ENCODE data around the gene GJC1. TPM values are rescaled to one million over a fixed set of nuclear protein-coding genes. Genes with fewer than 3 reads are reported as not detected.

Gene GJC1
- total and polyA plus RNA-seq, 2 donors from 2014 or later = 1.8 to 6.5 TPM

- TF ChIP-seq, protein P1, sequence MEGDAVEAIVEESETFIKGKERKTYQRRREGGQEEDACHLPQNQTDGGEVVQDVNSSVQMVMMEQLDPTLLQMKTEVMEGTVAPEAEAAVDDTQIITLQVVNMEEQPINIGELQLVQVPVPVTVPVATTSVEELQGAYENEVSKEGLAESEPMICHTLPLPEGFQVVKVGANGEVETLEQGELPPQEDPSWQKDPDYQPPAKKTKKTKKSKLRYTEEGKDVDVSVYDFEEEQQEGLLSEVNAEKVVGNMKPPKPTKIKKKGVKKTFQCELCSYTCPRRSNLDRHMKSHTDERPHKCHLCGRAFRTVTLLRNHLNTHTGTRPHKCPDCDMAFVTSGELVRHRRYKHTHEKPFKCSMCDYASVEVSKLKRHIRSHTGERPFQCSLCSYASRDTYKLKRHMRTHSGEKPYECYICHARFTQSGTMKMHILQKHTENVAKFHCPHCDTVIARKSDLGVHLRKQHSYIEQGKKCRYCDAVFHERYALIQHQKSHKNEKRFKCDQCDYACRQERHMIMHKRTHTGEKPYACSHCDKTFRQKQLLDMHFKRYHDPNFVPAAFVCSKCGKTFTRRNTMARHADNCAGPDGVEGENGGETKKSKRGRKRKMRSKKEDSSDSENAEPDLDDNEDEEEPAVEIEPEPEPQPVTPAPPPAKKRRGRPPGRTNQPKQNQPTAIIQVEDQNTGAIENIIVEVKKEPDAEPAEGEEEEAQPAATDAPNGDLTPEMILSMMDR (IDR thresholded peaks at IDR 0.05; ENCODE audit: borderline replicate concordance, extremely low read depth, insufficient read depth) = no peak
- no peaks in the 10 kb centered on the region for H3K9me3 ChIP-seq (ENCODE audit: control insufficient read depth in 2 of 3, insufficient read depth in 1 of 3, low read length in 3 of 3)
- FAIRE-seq = no peak
- no peak overlapping the region for H3K27ac ChIP-seq (ENCODE audit: low read depth in 2 of 2, low read length in 2 of 2)
- no peaks in the 10 kb centered on the region for H3K27me3 ChIP-seq (ENCODE audit: control insufficient read depth, insufficient read depth, low read length)
- no peak overlapping the region for H3K9ac ChIP-seq (ENCODE audit: low read length in 3 of 3)
- H3K4me3 ChIP-seq (ENCODE audit: low read length in 3 of 3) = no peak overlapping the region
- no peaks in the 10 kb centered on the region for H3K4me1 ChIP-seq (ENCODE audit: control insufficient read depth in 2 of 3, insufficient read depth in 2 of 3, low read depth in 1 of 3, low read length in 3 of 3)
- H3K36me3 ChIP-seq (ENCODE audit: control insufficient read depth in 2 of 3, insufficient read depth in 3 of 3, low read length in 3 of 3) = no peaks in the 10 kb centered on the region
- intact Hi-C loops (cut with DNase I) = no loop called here
- DNase-seq = peak in 1 of 5 donors; percentile 65
Measured at GRCh38 chr17:44786551-44787081, 43.5 kb downstream of the GJC1 start.

DNA sequence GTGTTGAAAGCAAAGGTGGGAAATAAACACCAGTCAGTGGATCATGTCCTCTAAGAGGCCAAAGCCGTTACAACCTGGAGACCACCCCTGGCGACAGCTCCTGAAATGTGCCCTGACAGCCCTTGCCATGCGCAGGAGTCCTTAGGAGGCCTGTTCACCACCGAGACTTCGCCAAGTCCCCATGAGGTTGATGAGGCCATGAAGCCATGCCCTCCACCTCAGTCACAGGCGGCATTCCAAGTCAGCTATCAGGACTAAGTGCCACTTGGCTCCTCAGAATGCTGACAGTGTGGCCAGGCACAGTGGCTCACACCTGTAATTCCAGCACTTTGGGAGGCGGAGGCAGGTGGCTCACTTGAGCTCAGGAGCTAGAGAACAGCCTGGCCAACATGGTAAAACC lies 44.2 kb downstream of the GJC1 start:
- peak in 1 of 5 donors; percentile 33 for DNase-seq
- intact Hi-C loops (cut with DNase I) = no loop called here
- Histone ChIP-seq H3K27ac (ENCODE audit: low read depth in 2 of 2, low read length in 2 of 2) (no peak overlapping the region), H3K4me1 (ENCODE audit: control insufficient read depth in 2 of 3, insufficient read depth in 2 of 3, low read depth in 1 of 3, low read length in 3 of 3) (no peaks in the 10 kb centered on the region), H3K27me3 (ENCODE audit: control insufficient read depth, insufficient read depth, low read length) (no peaks in the 10 kb centered on the region), H3K9me3 (ENCODE audit: control insufficient read depth in 2 of 3, insufficient read depth in 1 of 3, low read length in 3 of 3) (no peaks in the 10 kb centered on the region), H3K36me3 (ENCODE audit: control insufficient read depth in 2 of 3, insufficient read depth in 3 of 3, low read length in 3 of 3) (no peaks in the 10 kb centered on the region), H3K4me3 (ENCODE audit: low read length in 3 of 3) (no peak overlapping the region), H3K9ac (ENCODE audit: low read length in 3 of 3) (no peak overlapping the region)
- TF ChIP-seq, protein P1 (IDR thresholded peaks at IDR 0.05; ENCODE audit: borderline replicate concordance, extremely low read depth, insufficient read depth) = no peak
- FAIRE-seq = no peak

DNA sequence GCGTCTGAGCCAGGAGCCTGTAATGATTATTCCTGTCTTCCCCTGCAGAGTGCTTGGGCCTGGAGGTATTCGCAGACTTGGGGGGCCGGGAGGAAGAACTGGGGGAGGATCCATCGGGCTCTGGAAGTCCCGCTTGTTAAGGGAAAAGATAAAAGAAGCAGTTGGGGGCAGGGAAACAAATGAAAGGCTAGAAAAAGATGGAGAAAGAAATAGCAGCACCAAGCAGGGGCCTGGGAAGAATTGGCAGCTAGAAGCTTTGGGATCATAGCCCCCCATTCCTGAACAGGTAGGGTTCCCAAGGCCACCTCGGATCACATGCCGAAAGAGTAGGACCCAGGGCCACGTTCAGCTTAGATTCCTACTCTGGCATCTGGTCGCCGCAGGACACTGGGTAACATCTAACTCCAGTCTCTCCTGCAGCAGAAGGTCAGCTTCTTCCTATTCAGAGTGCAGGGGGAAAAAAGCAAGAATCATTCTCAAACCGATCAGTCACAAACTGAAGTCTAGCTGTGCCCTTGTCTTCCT lies 47.7 kb downstream of the GJC1 start:
- H3K4me1 ChIP-seq (ENCODE audit: control insufficient read depth in 2 of 3, insufficient read depth in 2 of 3, low read depth in 1 of 3, low read length in 3 of 3) = peaks cover 0 to 8% (median 0%) of the 10 kb centered on the region in 3 donors
- H3K27ac ChIP-seq (ENCODE audit: low read depth in 2 of 2, low read length in 2 of 2) = peak overlapping the region in 1 of 2 donors; percentile 11
- H3K9ac ChIP-seq (ENCODE audit: low read length in 3 of 3) = no peak overlapping the region
- no peaks in the 10 kb centered on the region for H3K27me3 ChIP-seq (ENCODE audit: control insufficient read depth, insufficient read depth, low read length)
- H3K9me3 ChIP-seq (ENCODE audit: control insufficient read depth in 2 of 3, insufficient read depth in 1 of 3, low read length in 3 of 3) = no peaks in the 10 kb centered on the region
- no peaks in the 10 kb centered on the region for H3K36me3 ChIP-seq (ENCODE audit: control insufficient read depth in 2 of 3, insufficient read depth in 3 of 3, low read length in 3 of 3)
- DNase-seq = peak in 1 of 5 donors; percentile 41
- no peak overlapping the region for H3K4me3 ChIP-seq (ENCODE audit: low read length in 3 of 3)
- no peak for FAIRE-seq
- TF ChIP-seq, protein P1 (IDR thresholded peaks at IDR 0.05; ENCODE audit: borderline replicate concordance, extremely low read depth, insufficient read depth) = no peak
- intact Hi-C loops (cut with DNase I) = no loop called here
